Adrenal gland (tissue), 5 donors: ENCODE data around the gene OAF.

Source experiments
- POLR2A ChIP-seq, 2 donors: fragments of 450-650 bp; IDR thresholded peaks; one replicate each; pipeline ENCODE4 v1.6.1; 2017; ENCODE audit warnings: antibody characterized with exemption in 2 of 2, mild to moderate bottlenecking in 2 of 2, moderate library complexity in 1 of 2
- TF ChIP-seq, protein P1 (sequence below), 6 experiments: fragments of 450-650 bp in 4 of 6; fragments of 200-600 bp in 2 of 6; sonication (generic) in 1 of 6; IDR thresholded peaks; 1 replicate in 5 of 6; 2 replicates in 1 of 6; pipeline versions ENCODE4 v1.5.1 to v1.8.0; 2016 to 2021; ENCODE audit warnings: antibody characterized with exemption in 6 of 6, mild to moderate bottlenecking in 2 of 6, moderate library complexity in 1 of 6
- donor health status: DM: no; HTN: no; CAD: no.

DNA sequence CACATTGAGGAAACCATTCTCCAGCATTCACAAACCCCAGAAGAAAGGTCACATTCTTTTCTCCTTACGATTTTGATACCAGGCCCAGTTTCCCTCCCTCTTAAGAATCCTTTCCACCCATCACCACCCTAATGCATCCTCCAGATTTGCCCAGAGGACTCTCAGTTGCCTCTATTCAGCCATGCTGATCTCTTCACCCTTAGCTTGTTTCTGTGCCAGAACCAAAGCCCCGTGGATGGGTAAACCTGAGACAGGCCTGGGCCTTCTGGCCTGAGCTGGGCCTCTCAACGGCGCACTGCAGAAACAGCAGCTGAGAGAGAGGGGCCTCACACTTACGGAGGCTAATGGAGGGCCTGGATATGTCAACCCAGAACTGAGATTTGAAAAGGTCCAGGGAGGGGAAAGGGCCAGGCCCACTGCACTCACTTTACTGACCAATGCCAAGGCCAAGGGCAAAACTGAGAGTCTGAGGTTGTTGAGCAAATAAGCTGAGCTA, 32.2 kb upstream of the OAF start:
- TF ChIP-seq, protein P1, sequence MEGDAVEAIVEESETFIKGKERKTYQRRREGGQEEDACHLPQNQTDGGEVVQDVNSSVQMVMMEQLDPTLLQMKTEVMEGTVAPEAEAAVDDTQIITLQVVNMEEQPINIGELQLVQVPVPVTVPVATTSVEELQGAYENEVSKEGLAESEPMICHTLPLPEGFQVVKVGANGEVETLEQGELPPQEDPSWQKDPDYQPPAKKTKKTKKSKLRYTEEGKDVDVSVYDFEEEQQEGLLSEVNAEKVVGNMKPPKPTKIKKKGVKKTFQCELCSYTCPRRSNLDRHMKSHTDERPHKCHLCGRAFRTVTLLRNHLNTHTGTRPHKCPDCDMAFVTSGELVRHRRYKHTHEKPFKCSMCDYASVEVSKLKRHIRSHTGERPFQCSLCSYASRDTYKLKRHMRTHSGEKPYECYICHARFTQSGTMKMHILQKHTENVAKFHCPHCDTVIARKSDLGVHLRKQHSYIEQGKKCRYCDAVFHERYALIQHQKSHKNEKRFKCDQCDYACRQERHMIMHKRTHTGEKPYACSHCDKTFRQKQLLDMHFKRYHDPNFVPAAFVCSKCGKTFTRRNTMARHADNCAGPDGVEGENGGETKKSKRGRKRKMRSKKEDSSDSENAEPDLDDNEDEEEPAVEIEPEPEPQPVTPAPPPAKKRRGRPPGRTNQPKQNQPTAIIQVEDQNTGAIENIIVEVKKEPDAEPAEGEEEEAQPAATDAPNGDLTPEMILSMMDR (IDR thresholded peaks at IDR 0.05), result no peak
- TF ChIP-seq POLR2A (IDR thresholded peaks at IDR 0.05), result no peak
